Inflammatory macrophage treated with lipopolysaccharide for 1 hour (primary cell): ENCODE measurements around the gene GRAP2.
"Not testable (repeated sequence)": the region's sequence is repeated elsewhere in the genome, so short reads cannot be mapped to it uniquely, and the experiment has no call there.

ENCODE experiments used
- DNase-seq, 2 donors: peaks; one replicate each; pipeline ENCODE4 v3.0.0-alpha.2; 2020 to 2022

GRAP2 gene

DNA sequence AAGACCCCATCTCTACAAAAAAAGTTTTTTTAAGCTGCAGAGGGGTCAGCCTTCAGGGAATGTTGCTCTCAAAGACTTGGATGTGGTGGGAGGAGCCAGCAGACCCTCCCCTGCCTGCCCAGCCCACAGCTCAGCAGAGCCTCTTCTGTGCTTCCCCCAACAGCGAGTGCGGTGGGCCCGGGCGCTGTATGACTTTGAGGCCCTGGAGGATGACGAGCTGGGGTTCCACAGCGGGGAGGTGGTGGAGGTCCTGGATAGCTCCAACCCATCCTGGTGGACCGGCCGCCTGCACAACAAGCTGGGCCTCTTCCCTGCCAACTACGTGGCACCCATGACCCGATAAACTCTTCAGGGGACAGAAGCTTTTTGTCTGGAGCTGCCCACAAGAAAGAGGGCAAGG is 69.9 kb downstream of the GRAP2 start:
- no peak for DNase-seq

DNA sequence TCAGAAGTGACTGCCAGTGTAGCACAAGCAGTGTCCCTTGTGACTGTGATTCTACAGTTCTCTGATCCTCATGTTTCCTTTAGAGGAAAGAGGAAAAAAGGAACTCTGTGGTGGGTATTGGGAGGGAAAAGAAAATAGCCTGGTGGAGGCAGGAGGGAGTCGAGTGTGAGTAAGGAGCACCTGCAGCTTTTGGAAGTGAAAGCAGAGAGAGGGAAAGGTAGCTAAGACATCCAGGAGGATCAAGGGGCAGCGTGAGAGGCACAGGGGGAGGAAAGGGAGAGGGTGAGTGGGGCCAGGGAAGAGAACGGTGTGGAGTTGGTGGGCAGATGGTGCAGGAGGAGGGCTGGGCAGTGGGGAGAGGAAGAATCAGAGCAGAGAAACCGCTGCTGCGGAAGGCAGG is 71.8 kb downstream of the GRAP2 start:
- no peak for DNase-seq

DNA sequence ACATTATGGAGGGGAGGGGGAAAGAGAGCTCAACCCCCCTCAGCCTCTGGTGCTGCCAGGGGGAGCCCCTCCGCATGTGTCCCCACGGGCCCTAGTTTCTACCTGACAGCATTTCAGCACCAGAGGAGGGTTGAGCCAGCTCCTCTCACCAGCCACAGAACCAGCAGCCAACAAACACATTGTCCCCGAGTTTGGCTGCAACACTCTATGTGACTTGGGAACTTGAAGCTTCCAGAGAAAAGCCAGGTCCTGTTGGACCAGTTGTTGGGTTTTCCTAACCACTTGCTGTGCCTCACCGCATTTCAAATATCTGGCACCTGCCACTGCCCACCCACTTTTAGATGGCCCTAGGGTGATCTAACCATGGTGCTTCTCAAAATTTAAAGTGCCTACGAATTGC is 72.8 kb downstream of the GRAP2 start:
- DNase-seq = no peak

DNA sequence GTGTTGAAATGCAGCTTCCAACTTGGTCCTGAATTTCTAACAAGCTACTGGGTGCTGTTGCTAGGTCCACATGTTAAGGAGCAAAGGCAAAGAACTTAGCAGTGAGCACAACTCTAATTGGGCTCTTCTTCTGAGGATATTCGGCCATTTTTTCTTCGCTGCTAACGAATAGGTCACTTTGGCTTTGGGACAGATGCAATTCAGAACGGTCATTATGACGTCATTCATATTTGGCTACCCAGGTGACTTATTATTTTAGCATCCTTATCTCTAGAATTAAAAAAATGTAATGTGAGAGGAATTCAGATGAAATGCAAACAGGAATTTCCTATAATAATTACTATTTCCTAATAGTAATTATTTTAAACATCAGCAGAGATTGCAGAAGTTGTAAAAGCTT is 73.2 kb downstream of the GRAP2 start:
- DNase-seq = no peak

DNA sequence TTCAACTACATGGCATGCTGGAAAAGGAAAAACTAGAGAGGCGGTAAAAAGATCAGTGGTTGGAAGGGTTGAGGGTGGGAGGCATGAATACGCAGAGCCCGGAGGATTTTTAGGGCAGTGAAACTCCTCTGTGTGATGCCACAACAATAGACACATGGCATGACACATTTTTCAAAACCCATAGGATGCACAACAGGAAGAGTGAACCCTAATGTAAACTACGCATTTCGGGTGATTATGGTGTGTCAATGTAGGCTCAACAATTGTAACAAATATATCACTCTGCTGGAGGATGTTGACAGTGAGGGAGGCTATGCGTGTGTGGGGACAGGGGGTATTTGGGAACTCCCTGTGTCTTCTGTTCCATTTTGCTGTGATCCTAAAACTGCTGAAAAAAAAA is 78.2 kb downstream of the GRAP2 start:
- no peak for DNase-seq

DNA sequence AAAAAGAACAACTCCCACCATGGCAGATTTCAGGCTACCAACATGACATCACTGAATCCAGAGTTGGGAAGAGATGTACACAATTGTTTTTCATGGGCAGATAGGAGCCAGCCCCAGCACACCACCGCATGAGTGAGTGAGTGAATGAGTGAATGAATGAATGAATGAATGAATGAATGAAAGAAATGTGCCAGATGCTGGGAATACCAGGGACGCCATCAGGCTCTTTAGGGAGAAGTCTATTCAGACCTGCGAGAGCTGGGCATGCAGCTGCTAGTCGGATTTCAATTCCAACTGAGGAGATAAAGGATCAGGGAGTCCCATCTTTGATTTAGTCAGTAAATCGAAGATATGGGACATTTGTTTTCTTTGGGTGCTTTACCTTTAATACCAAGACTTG is 78.6 kb downstream of the GRAP2 start:
- no peak for DNase-seq

DNA sequence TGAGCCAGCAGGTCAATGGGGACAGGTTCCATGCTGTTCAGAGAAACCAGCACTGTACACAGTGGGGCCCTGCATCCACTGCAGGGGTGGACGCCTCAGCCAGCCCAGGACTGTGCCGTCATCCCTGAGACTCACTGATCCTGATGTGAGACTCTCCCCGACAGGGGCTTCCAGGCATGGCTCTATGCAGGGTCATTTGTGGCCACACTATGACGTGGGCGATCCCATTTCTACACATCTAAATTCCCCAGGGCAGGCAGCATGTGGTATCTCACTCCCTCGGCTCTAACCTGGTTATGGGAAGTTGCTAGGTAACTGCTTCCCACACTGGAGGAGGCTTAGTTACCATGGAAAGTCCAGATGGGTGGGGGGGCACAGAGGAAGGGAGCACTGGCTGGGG is 79.7 kb downstream of the GRAP2 start:
- DNase-seq = peak in 1 of 2 donors; percentile 44

DNA sequence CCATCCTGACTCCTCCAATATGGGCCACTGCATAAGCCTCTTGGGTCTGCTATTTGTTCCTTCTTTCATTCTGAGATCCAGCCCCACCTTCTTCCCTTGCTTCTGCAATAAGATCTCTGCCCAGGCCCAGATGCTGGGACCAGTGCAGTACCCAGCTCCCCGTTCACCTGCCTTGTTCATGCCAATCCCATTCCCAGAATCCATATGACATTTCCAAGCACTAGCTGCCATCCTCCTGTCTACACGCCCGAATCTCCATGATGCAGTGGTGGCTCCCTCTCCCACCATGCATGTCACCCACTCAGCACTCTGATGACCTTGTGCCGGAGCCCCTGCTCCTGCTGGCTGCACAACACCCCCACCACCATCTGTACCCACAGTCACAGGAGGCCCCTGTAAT is 82.5 kb downstream of the GRAP2 start:
- DNase-seq = no peak

DNA sequence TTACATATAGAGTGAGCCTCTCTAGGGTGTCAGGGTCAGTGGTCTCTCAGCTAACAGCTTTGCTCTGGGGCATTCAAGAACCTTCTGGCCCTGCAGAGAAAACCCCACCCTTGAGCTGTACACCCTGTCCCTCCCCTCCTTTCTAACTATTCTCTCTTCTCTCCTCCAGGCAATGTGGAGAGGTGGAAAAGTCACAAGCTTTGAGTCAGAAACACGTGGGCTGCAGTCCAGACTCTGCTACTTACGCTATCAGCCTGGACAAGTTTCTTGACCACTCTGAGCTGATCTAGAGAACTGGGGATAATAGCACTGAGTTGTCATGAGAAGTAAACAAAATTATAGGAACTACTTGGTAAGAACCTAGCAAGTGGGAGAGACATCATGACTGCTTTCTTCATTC is 83.1 kb downstream of the GRAP2 start:
- no peak for DNase-seq

DNA sequence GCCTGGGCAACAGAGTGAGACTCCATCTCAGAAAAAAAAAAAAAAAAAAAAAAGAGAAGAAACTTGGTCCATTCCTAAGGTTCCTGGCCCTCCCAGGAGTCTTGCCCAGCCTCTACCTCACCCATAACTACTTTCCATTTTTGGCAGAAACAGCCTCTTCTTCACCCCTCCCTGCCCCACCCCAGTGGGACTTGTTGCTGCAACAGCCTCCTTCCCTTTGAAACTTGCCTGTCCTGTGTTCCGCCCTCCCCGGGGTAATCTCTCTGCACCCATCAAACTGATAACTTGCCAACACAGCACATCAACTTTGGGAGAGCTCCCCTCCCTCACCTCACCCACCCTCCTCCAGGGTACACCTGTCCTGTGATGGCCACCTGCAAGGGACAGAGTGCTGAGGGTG is 83.9 kb downstream of the GRAP2 start:
- no peak for DNase-seq

DNA sequence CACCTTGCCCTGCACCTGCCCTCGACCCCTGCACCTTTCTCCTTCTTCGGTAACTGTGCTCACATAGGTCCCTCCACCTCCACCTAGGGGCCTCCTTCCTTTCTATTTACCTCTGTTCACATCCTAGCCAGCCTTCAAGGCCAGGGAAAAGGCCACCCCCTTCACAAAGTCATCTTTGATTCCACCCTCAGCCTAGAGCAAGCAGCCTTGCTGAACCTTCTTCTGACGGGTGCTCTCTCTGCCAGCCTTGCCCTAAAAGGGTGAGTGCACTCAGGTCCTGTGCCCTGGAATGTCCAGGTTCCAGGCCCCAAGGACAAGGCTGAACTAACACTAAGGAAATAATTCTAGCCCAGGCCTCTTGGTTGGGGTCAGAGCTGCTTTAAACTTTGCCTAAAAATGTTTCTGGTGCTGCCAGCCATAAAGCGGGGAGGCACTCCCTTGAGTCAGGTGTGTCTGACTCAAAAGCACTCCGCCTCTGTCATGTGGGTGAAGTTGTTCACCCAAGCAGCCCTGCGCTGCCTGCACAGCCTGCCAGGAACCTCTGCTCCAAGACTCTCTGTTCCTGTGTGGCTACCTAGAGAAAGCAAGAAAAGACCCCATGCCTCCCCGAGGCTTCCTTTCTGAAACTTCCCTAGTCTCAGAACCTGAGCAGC is 84.6 kb downstream of the GRAP2 start:
- DNase-seq = no peak

DNA sequence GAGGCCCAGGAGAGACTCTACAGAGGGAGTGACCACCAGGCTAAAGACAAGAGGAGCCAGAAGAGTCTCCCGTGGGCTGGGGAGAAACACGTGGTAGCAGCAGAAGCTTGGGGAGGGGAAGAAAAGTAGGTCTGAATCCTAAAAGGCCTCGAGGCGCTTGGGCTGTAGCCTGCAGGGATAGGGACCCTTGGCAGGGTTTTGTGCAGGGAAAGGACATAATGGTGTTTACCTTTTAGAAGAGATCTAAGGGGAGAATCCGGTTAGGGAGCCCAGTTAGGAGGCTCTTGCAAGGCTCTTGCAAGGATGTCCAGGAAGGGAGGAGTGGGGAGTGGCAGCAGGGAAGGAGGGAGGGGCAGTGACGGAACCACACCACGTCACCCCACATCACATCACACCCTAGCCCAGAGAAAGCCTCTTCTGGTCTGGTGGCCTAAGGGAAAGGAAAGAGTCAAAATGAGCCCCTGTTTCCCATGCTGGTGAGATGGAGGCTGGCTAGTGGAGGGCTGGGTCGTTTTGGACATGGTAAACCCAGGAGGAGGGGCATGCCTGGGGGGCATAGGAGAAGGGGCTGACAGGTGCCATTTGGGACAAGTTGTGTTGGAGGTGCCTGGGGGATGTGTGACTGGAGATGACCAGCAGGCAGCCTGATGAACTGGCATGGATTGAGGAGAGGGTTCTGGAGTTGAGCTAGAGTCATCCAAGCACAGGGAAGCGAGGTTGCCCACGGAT is 87.7 kb downstream of the GRAP2 start:
- no peak for DNase-seq

DNA sequence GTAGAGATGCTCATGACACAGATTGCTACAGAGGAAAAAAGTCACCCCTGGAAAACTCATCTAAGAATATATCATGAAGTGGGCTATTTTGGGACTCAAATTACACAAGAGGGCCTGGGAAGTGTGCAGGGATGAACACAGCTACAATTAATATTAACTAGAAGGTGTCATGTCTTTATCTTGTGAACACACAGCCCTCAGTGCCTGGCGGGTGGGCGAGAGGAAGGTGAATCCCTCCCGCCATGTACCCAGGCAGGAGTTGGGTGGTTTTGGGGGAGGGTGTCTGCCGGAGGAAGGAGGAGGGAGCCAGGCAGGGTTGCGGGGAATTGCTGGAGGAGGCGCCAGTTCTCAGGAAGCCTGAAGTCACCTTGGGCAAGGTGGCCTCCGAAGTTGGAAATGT is 88.7 kb downstream of the GRAP2 start:
- DNase-seq = no peak

DNA sequence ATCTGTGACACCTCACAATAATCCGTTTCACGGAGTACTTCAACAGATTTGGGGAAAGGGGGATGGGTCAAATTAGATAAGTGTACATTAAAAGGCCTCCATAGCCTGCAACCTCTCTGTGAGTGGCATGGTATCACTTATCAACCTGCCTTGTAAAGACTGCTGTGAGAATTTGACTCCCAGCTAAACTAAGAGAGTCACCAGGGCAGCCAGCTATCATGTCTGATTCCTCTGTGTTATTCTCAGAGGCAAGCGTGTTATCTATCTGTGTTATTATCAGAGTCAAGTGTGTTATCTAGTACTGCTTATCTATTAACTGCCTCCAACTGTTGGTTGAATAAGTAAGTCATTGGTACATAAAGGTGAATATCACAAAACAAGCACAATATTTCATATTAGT is 89.8 kb downstream of the GRAP2 start:
- no peak for DNase-seq

DNA sequence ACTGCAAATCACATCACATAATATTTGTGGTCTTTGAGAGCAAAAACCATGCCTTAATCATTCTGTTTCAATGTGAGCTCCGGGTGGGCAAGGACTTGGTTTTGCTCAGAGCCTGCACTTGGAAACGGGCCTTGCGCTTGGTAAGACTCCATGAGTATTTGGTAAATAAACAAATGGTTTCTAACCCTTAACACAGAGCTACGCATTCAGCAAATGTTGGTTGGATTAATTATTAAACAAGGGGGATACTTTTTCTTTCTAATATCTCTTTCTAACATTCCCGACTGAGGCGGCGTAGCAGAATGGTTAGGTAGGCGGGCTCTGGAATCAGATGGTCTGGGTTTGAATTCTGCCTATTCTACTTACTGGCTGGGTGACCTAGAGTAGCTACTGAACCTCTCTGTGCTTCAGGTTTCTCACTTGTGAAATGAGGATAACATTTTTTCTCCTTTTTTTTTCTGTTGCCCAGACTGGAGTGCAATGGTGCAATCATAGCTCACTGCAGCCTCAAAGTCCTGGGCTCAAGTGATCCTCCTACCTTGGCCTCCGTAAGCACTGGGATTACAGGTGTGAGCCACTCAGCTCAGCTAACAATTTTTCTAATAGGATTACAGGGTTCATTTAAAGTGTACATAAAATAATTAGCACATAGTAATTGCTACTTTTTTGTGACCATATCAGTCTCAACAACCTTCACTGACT is 90.4 kb downstream of the GRAP2 start:
- no peak for DNase-seq

DNA sequence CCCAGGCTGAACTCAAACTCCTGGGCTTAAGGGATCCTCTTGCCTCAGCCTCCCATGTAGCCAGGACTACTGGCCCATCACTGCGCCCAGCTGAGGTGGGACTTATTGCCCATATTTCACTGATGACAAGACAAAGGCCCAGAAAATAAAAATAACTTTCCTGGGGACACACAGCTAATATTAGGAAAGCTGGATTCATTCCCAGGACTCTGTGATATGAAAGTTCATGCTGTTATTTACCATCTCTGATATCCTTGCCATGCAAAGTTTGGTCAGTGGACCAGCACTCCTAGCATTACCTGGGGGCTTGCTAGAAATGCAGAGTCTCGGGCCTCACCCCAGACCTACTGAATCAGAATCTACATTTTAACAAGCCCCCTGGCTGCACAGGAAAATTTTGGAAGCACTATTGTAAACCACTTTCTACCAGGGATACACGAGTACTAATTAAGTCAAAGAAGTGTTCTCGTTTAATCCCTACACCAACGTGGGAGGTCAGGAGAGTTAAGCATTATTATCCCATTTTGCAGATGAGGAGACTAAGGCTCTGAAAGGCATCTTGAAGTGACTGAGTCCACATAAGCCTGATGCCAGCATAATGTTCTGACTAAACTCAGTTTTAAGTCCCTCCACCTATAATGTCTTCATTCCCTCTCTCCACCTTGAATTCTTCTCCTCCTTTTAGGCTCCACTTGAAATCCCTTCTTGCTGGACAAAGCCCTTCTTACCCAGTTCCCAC is 91.4 kb downstream of the GRAP2 start:
- no peak for DNase-seq

DNA sequence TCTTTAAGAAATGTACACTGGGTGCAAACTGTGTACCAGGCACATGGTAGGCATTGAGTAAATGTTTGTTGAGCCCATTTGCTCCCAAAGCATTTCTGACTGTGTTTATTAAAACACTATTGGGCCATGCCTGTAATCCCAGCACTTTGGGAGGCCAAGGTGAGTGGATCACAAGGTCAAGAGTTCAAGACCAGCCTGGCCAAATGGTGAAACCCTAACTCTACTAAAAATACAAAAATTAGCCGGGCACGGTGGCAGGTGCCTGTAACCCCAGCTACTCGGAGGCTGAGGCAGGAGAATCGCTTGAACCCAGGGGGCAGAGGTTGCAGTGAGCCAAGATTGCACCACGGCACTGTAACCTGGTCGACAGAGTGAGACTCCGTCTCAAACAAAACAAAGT is 92.0 kb downstream of the GRAP2 start:
- not testable (repeated sequence) for DNase-seq

DNA sequence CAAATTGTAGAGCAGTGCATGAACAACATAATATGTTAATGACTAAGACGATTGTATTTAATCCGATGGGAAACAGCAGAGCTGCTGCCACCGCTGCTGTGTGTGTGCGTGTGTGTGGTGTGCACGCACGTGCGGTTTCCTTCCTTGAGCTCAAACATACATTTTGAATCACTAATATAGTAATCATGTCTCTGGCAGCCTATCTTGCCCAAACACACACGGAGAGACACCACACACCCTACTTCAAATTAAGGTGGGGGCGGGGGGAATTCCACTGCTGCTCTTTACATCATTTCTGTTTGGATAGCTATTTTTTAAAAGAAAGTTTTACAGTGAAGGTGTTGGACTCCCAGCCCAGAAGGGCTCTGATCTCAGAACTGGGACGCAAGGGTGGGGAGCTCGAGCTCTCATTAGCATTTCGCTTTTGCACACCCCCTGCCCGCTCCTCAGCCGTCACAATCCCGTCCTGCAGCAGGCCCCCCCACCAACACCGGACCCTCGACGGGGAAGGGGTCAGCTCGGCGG is 93.2 kb downstream of the GRAP2 start:
- DNase-seq = peak in 1 of 2 donors; percentile 22

DNA sequence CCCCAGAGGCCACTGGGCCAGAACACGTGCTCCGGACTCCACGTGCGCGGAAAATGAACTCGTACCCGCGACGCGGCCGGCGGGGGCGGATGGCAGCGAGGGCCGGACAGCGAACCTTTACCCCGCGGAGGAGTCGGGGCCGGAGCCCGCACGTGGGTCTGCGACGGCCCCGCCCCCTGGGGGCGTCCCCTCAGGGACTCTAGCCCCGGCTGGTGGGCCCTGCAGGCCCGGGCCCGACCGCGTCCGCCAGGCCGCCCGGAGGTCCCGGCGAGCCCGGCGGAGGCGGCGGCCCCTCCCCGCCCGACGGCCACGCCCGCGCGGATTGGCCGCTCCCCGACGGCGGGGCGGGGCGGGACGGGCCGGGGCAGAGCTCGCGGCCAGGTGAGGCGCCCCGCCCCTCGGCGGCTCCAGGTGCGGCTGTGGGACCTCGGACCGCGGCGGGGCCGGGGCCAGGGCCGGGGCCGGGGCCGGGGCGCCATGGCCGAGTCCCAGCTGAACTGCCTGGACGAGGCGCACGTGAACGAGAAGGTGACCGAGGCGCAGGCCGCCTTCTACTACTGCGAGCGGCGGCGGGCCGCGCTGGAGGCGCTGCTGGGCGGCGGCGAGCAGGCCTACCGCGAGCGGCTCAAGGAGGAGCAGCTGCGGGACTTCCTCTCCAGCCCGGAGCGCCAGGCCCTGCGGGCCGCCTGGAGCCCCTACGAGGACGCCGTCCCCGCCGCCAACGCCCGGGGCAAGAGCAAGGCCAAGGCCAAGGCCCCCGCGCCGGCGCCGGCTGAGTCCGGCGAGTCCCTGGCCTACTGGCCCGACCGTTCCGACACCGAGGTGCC is 93.9 kb downstream of the GRAP2 start, which contains the start of gene FAM83F:
TSS of gene FAM83F (plus strand) at position 389 of the 827 bp plus-strand sequence. CDS start at position 478, 89 bp downstream.
- peak; percentile 7 to 14 for DNase-seq

DNA sequence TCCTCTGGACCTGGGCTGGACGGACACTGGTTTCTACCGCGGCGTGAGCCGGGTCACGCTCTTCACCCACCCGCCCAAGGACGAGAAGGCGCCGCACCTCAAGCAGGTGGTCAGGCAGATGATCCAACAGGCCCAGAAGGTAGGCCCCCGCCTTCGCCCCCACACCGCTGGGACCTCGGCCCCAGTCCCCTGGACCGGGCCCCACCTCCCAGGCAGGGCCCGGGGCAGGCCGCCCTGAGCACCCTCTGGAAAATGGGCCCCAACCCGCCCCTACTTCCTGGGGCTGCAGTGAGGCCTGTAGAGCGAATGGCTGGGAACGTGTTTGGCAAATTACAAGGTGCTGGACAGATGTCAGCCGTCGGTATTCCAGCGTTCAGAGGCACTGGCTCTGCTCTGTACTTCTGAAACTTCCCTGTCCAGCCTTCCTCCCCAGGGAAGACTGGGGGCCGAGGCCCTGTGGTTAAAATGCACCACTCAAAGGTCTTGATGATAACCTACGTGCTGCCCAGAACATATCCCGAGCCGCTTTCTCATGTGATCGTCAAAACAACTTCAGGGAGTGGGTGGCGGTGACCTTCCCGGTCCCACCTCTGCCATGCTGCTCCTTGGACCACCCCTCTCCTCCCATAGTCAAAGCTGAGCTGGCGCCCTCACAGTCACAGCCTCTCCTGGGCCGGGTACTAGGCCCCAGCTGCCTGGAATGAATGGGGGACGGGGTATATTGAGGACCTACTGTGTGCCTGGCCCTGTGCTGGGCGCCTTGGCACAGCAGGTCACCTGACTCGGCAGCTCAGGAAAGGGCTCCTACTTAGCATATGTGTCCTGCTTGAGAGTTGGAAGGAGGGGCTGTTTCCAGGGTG is 94.7 kb downstream of the GRAP2 start:
- no peak for DNase-seq

DNA sequence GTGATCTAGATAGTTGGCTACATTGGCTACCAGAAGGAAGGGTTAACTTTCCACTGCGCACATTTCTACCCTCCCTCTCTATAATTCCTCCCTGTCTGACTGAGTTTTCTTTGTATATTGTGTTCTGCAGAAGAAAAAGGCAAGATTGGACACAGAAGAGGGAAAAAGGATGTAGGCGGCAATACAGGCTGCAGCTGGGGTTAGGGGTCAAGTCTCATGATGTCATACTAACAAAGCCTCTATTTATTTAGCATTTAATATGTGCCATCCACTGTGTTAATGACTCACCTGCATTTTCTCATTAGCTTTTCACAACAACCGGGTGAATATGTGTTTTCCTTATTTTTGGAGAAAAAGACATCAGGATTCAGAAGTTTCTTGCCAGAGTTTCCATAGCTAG is 95.8 kb downstream of the GRAP2 start:
- DNase-seq = no peak
